H1 (cell line): Measurements from ENCODE around the gene NR4A2. TPM values are rescaled to one million over a fixed set of nuclear protein-coding genes. Genes with fewer than 3 reads are reported as not detected.

Source experiments
- BRCA1 ChIP-seq: IDR thresholded peaks from 2 replicates; pipeline ENCODE4 v1.6.1; 2012; ENCODE audit warnings: low read depth, low read length, improper control_type of control experiment
- CEBPB ChIP-seq: IDR thresholded peaks from 2 replicates; pipeline ENCODE4 v1.6.1; 2012; ENCODE audit warnings: low read depth, low read length
- EP300 ChIP-seq, 2 experiments: IDR thresholded peaks; 1 replicate in 1 of 2; 2 replicates in 1 of 2; pipeline ENCODE4 v1.6.1; 2011 to 2012; ENCODE audit warnings: low read depth in 2 of 2, low read length in 2 of 2, mild to moderate bottlenecking in 2 of 2, borderline replicate concordance in 1 of 2, inconsistent platforms in 1 of 2, moderate library complexity in 1 of 2
- EZH2 ChIP-seq: fragments of 200-600 bp; sonication (generic); IDR thresholded peaks from 2 replicates; pipeline ENCODE4 v1.7.1; 2012; ENCODE audit warnings: low read depth, mild to moderate bottlenecking, moderate library complexity, low read length, inconsistent platforms; ENCODE audit not compliant: severe bottlenecking
- FOSL1 ChIP-seq: IDR thresholded peaks from 2 replicates; pipeline ENCODE4 v1.6.1; 2011; ENCODE audit warnings: mild to moderate bottlenecking, low read depth, low read length, moderate library complexity; ENCODE audit not compliant: insufficient read depth
- GTF2F1 ChIP-seq: IDR thresholded peaks from 2 replicates; pipeline ENCODE4 v1.6.1; 2012; ENCODE audit warnings: low read depth, low read length, improper control_type of control experiment, borderline replicate concordance
- JUND ChIP-seq: IDR thresholded peaks from 2 replicates; pipeline ENCODE4 v1.6.1; 2011; ENCODE audit warnings: mild to moderate bottlenecking, improper control_type of control experiment, low read length
- NANOG ChIP-seq: IDR thresholded peaks from 2 replicates; pipeline ENCODE4 v1.6.1; 2011; ENCODE audit warnings: low read length, low read depth, mild to moderate bottlenecking, inconsistent platforms; ENCODE audit not compliant: insufficient read depth, poor library complexity, severe bottlenecking
- SAP30 ChIP-seq: fragments of 300-600 bp; sonication (generic); IDR thresholded peaks from 2 replicates; pipeline ENCODE4 v1.7.1; 2012; ENCODE audit warnings: low read length, moderate library complexity, mild to moderate bottlenecking, inconsistent platforms; ENCODE audit not compliant: insufficient read depth, insufficient replicate concordance
- SP1 ChIP-seq: IDR thresholded peaks from 2 replicates; pipeline ENCODE4 v1.6.1; 2011; ENCODE audit warnings: low read depth, low read length
- SRF ChIP-seq: IDR thresholded peaks from 2 replicates; pipeline ENCODE4 v1.6.1; 2011; ENCODE audit warnings: mild to moderate bottlenecking, low read depth, low read length, moderate library complexity
- ZNF274 ChIP-seq: IDR thresholded peaks from 2 replicates; pipeline ENCODE4 v1.7.0; 2012; ENCODE audit warnings: low read length, borderline replicate concordance; ENCODE audit errors: extremely low read depth
- polyA plus RNA-seq, 7 experiments: library from polyadenylated mRNA; depleted of rRNA in 3 of 7; stranded (reverse) in 5 of 7; unstranded in 2 of 7; fragments of >200 nt in 5 of 7; fragments of 200-250 nt in 2 of 7; gene quantifications; 1 replicate in 5 of 7; 2 replicates in 1 of 7; 4 replicates in 1 of 7; pipeline versions ENCODE4 v1.2.1 to v1.2.3, GENCODE V29; 2011 to 2013; ENCODE audit warnings: missing spikeins in 2 of 7, mixed read lengths in 2 of 7
- total RNA-seq: library from RNA; stranded (reverse); fragmentation: NEBNext Ultra II Directional; extraction: Animal tissue kit (Norgen Biotek cat#: 25700); gene quantifications from 2 replicates; pipeline ENCODE4 v1.2.1, GENCODE V29; 2021
- TF ChIP-seq, protein P1 (sequence below), 3 experiments: IDR thresholded peaks; 1 replicate in 2 of 3; 2 replicates in 1 of 3; pipeline versions ENCODE4 v1.5.1 to v1.6.1; 2011; ENCODE audit warnings: low read length in 3 of 3, mild to moderate bottlenecking in 3 of 3, inconsistent platforms in 2 of 3, low read depth in 1 of 3, moderate library complexity in 1 of 3; ENCODE audit not compliant: insufficient read depth in 1 of 3; ENCODE audit errors: control extremely low read depth in 1 of 3

The NR4A2 gene
- total and polyA plus RNA-seq, 2 of the 8 experiments (the other 6 are each of a cell fraction or from before 2014, with no cell fraction given) = 0.15 to 1.7 TPM

GRCh38 chr2:156341452-156342253 is 9.1 kb upstream of the NR4A2 start (continued):
- TF ChIP-seq JUND (no peak), SAP30 (no peak), SRF (no peak), NANOG (no peak), ZNF274 (no peak), GTF2F1 (no peak), BRCA1 (no peak), FOSL1 (no peak), EZH2 (no peak), SP1 (no peak), EP300 (IDR thresholded peaks at IDR 0.05; ENCODE audit: borderline replicate concordance in 1 of 2, low read depth in 2 of 2, low read length in 2 of 2) (no peak), CEBPB (no peak)
- TF ChIP-seq, protein P1, sequence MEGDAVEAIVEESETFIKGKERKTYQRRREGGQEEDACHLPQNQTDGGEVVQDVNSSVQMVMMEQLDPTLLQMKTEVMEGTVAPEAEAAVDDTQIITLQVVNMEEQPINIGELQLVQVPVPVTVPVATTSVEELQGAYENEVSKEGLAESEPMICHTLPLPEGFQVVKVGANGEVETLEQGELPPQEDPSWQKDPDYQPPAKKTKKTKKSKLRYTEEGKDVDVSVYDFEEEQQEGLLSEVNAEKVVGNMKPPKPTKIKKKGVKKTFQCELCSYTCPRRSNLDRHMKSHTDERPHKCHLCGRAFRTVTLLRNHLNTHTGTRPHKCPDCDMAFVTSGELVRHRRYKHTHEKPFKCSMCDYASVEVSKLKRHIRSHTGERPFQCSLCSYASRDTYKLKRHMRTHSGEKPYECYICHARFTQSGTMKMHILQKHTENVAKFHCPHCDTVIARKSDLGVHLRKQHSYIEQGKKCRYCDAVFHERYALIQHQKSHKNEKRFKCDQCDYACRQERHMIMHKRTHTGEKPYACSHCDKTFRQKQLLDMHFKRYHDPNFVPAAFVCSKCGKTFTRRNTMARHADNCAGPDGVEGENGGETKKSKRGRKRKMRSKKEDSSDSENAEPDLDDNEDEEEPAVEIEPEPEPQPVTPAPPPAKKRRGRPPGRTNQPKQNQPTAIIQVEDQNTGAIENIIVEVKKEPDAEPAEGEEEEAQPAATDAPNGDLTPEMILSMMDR (IDR thresholded peaks at IDR 0.05; ENCODE audit: control extremely low read depth in 1 of 3, insufficient read depth in 1 of 3, low read depth in 1 of 3, low read length in 3 of 3) = no peak
